HG03460 (cell line): ENCODE data around the gene WNT3.

Source experiments
- ATAC-seq: cut with Tn5 transposase; IDR thresholded peaks from one replicate; pipeline ENCODE4 v1.9.1; 2021; ENCODE audit not compliant: unreplicated experiment

The WNT3 gene

GRCh38 chr17:46836500-46836899 is 18.0 kb upstream of the WNT3 start:
- ATAC-seq = no peak

- no peak for ATAC-seq
These were observed 16.4 kb upstream of the WNT3 start for GRCh38 chr17:46834846-46835245.

DNA sequence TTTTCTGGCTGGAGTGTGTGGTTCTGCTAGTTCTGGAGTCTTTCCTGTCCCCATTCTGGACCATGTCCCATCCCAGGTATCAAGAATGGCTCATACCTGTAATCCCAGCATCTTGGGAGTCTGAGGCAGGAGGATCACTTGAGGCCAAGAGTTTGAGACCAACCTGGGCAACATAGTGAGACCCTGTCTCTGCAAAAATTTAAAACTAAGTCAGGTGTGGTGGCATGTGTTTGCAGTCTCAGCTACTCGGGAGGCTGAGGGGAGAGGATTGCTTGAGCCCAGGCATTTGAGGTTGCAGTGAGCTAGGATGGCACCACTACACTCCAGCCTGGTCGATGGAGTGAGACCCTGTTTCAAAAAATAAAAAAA is 15.3 kb upstream of the WNT3 start:
- ATAC-seq = no peak

- ATAC-seq = no peak
These were observed 14.7 kb upstream of the WNT3 start for GRCh38 chr17:46832945-46833839.

DNA sequence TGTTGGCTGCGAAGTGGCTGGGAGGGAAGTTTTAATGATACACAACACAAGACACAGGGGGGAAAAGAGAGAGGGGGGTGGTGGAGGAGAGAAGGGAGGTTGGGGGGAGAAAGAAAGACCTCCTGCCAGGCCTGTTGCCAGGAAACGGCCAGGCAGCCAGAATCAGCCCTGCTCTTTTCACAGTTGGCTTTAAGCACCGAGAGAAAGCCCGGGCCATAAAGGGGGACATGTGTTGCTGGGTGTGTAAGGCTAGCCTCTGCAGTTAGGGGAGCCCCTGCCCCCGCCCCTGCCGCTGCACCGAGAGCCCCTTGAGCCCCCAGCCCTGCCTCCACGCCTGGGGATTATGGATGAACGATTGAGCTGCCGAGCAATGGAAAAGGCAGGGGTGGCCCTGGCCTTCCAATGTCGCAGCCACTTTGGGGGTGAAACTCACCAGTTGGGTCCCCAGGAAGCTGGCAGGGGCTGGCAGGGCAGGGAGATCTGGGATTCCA is 13.9 kb upstream of the WNT3 start:
- ATAC-seq = no peak

GRCh38 chr17:46831573-46832330 is 13.3 kb upstream of the WNT3 start:
- no peak for ATAC-seq

DNA sequence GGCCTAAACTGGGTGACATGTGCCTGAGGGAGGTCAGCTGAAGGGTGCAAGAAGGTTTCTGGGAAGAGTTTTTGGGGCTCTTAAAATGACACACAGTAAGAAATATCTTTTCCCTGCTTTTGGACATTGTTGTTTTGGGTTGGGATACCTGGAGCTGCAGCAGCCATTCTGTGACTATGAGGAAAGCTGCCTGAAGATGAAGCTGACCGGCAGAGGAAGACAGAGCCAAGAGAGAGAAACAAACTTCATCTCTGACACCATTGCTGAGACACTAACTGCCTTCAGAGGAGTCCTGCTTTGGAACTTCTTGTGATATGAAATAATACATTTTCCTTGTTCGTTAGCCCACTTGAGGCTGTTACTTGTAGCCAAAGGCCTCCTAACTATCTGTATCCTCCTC is 8.8 kb upstream of the WNT3 start:
- ATAC-seq = no peak

- no peak for ATAC-seq
These were observed 7.6 kb upstream of the WNT3 start for GRCh38 chr17:46826116-46826515.

DNA sequence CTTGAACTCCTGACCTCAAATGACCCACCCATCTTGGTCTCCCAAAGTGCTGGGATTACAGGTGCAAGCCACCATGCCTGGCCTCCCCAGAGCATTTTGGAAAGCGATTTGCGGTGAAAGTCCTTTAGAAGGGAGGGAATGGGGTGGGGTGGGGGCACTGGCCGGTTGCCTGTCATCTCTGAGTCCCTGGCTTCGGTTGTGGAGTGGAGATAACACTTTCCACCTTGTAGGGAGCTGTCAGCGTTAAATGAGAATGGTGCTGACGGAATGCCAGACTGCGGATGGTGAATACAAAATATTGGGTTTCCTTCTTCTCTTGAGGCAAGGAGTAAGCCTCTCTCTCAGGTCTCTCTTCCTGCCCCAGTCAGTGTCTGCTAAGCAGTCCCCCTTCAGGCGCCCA is 5.2 kb upstream of the WNT3 start:
- ATAC-seq = no peak

- no peak for ATAC-seq
These were observed 4.0 kb upstream of the WNT3 start for GRCh38 chr17:46822388-46822921.

DNA sequence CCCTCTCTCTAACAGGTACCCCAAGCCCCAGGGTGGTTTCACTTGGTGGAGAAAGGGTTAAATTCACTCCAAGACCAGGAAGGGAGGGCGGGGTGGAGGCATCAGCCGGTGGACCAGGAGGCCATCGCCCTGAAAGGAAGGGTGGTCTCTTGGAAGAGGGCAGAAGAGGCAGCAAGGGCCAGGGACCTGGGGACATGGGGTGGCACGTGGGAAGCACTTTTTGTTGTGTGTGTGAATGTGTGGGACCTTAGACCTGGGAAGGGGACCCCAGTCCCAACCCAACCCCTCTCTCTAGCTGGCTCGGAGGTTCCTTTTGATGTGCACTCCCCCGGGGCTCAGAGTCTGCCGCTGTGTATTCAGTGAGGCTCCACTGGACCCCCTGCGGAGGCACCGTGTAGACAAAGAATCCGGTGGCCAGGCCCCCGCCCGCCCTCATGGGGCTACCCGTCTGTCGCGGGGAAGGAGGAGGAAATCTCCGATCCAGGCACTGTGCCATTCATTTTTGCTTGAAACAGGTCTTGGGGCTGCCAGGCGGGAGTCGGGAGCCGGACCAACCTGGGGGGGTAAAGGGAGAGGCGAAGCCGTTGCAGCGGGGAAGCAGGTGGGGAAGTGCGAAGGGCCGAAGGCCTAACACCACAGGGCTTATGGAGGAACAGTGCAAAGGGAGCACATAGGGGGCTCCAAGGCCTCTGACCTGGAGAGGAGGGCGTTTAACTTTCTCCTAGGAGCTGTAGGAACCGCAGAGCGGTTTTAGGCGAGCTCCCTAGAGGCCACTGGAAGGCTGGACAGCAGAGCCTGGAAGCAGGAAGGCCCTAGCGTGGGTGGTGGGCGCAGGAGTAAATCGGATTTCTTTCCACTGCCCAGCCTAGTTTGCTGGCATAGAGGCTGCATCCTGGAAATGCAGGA is 3.2 kb upstream of the WNT3 start:
- no peak for ATAC-seq

DNA sequence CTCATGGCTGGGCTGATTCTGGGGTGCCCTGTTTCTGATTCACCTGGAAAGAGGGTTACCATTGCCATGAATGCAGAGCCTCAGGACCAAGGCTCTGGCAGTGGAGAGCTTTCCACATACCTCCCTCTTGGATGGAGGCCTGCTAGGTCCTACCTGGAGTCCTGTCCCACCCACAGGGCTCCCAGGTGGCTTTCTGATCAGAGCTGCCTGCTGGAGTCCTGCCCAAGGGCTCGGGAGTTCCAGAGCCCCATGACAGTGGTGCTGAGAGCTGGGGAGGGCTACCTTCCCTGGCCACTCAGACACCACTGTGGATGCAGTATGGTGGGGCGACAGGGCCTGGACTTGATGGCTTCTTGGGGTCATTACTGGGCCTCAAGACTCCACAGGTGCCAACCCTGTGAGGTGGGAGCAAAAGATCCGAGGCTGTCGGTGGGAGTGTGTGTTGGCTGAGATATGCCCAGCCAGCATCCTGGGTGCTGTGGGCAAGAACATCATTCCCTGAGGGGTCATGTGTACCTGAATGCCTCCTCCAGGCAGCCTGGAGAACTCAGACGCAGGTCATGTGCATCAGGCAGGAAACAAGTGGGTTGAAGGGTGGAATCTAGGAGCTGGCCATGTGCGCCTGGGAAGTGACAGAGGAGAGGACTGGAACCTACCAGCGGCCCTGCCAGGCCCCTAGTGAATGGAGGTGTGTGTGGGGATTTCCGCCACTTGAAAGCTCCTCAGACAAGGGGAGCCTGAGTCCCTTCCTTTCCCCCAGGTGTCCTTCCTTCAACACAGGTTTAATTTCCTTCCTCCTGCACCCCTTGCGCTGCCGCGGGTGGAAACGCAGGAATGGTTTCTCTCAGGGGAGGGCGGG is 2.3 kb upstream of the WNT3 start:
- ATAC-seq = no peak

DNA sequence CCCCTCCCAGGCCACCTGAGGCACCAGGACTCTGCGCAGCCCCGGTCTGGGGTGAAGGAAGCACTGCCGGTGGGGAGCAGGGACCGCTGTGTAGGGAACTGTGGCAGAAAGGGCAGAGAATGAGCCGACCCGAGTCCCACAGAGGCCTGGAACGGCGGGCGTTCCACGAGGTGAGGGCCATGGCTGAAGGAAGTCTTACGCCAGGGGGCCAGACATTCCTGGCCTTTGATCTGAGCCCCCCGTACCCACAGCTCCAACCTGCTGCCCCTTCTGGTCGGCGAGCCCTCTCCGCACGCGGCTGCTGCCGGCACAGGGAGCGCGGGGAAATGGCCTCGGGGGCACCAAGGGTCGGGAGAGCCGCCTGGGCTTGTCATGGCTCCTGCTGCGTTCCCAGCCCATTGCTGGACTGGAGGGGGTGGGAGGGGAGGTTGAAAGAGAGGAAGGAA is 1.4 kb upstream of the WNT3 start:
- ATAC-seq = no peak

GRCh38 chr17:46818929-46819859 is 702 bp upstream of the WNT3 start:
- ATAC-seq = no peak

DNA sequence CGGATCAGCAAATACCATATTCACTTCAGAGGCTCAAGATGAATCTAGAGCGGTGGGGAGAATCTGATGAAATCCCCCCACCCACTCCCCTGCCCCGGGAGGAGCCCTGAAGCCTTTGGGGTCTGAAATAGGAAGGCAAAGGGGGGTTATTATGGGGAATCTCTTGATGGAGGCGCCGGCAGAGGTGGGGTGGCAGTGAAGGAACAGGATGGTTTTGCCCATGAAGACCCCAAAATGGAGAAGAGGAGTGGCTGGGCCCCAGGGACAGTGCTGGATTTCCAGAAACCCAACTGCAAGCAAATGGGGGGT is 637 bp downstream of the WNT3 start:
- ATAC-seq = no peak

DNA sequence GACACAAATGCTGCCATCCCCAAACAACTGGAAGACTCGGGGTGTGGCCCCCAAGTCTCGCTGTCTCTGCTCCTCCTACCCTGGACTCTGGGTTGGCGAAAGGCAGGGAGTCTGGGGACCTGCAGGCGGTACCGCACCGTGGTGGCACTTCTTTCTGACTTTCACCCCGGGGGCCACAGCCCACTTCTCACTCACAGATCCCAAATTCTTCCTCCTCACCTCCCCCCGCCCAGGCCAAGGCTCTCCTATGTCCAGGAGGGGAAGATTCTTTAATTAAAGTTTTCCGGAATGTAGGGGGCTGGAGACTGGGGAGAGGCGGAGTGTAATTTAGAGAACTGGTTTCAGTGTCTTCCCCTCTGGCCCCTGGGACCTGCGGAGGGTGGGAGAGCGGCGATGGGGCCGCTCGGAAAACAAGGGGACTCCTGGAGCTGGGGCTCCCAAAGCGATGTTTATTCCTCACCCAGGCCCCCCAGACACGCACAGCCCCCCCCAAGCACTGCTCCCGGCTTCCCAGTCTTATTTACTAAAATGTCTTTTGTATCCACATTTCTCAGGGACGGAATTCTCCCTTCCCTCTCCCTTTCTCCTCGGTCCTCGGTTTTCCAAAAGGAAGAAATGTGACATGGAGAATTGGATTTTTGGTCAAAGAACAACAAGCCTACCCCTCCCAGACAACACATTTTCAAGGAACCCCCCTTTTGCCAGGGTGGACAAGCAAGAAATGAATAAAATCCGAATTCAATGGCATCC is 1.2 kb downstream of the WNT3 start:
- no peak for ATAC-seq

- ATAC-seq = no peak
These were observed 2.8 kb downstream of the WNT3 start for GRCh38 chr17:46815474-46816353.
